DMS53 (cell line): Measurements from ENCODE around the gene TNNC2.
"Not testable (repeated sequence)": the region's sequence is repeated elsewhere in the genome, so short reads cannot be mapped to it uniquely, and the experiment has no call there.

Source experiments
- DNase-seq: peaks from one replicate; lab custom pipeline; 2025; lab: John Stamatoyannopoulos, UW

TNNC2 gene

DNA sequence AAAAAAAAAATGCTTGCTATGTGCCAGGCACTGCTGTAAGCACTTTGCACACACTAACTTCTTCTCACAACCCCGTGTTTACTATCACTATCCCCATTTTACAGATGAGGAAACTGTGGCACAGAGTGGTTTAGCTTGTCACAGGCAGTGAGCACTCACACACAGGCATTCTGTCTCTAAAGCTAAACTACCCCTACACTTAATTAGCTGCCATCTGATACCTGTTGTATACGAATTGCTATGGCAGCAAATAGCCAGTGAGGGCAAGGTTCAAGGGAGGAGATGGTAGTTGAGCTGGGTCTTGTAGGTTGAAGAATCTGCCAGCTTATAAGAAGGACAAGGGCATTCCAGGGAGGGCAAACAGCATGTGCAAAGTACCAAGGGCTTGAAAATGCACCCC, 5.2 kb downstream of the TNNC2 start:
- peak; percentile 42 for DNase-seq

DNA sequence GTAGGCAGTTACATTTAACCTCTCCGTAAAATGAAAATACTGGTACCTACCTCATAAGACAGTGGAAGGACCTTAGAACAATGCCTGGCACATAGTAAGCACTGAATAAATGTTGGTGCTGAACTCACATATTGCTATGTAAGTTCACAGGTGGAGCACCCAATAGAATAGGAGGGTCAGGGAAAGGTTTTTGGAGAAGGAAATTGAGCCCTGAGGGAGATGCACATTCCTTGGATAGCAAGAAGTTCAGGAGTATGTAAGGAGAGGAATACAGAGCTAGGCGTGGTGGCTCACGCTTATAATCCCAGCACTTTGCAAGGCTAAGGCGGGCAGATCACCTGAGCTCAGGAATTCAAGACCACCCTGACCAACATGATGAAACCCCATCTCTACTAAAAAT, 7.6 kb downstream of the TNNC2 start:
- DNase-seq, result no peak

DNA sequence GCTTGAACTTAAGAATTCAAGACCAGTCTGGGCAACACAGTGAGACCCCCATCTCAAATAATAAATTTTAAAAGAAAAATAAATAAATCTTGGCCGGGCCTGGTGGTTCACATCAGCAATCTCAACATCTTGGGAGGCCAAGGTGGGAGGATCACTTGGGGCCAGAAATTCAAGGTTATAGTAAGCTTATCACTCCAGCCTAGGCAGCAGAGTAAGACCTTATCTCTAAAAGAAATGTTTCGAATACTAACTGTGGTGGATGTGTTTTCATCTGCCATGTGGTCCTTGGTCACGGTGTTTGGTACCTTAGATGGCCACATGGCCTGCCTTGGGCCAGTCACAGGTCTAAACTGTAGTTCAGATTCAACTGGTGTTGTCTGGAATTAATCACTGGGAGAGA, 8.9 kb downstream of the TNNC2 start:
- no peak for DNase-seq

DNA sequence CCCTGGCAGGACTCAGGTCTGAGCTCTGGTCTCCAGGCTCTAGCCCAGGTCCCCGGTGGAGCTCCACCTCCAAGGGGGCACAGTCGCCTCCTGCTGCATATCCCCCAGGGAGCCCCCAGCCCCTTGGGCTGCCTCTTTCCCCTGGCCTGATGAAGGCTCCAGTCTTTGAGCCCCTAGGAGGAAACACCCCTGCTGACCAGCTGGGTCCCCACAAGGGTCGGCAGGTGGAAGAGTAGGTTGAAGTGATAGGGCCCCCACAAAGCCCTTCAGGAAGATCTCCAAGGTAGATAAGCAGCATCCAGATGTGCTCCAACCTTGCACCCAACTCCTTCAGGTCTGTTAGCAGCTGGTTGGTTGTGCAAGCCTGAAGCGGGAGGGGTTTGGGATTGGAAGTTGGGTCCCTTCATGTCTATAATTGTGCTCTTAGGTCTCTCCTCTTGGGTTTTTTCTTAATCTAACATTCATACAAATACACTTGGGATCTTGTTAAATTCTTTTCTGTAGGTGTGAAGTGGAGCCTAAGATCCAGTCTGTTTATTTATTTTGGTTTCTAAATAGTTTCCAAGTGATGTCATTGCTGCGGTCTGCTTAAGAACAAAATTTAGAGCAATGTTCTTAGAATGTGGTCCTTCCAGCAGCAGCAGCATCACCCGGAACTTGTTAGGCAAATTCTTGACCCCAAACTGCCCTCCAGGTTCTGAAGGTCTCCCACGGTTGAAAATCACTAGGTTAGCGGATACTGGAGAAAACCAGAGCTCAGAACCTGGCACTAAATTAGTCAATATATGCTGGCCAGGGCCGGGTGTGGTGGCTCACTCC, 9.5 kb downstream of the TNNC2 start:
- DNase-seq, result peak; percentile 26

DNA sequence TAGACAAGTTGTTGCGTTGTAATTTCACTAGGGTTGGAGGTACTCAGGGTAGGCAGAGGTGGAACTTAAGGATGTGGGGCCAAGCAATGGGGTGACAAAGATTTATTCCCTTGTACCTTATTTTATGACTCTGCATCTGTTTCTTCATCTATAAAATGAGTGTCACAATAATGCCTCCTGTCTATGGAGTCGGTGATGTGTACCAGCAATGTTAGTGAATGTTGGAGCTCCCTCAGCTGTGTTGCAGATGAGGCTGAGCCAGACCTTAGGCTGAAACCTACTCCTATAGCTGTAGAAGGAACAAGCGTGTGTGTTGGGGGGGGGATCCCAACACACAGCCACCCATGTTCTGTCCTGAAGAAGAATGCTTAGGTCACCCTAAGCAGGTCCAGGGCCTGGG, 10.2 kb downstream of the TNNC2 start:
- DNase-seq, result no peak

DNA sequence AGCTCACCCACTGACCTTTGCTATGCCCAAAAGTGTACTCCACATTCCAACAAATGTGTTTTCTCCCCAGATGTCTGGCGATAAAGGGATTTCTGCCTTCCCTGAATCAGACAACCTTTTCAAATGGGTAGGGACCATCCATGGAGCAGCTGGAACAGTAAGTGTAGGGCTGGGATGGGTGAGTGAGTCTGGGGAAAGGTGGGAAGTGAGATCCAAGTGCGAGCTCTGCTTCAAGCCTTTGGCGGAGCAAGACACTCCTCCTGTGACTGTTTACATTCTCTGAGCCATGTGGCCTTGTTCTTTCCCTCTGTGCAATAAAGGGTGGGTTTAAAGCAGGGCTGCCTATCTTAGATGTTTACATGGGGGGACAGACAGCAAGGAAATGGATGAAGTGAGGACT, 12.8 kb downstream of the TNNC2 start:
- DNase-seq, result no peak

DNA sequence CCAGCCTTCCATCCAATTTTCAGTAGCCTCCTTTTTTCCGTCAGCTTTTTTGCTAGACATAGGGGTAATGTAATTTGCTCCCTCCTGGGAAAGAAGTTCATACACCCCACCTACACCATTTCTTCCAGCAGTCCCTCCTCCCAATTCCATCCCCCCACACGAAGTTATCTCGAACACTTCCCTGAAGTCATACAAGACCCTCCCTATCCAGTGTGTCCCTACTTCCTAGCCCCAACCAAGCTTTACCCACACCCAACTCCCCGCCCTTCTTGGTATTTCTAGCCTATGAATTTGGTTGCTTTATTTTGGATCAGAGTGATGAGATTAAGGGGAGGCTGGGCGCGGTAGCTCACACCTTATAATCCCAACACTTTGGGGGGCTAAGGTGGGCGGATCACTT, 13.6 kb downstream of the TNNC2 start:
- DNase-seq, result no peak

DNA sequence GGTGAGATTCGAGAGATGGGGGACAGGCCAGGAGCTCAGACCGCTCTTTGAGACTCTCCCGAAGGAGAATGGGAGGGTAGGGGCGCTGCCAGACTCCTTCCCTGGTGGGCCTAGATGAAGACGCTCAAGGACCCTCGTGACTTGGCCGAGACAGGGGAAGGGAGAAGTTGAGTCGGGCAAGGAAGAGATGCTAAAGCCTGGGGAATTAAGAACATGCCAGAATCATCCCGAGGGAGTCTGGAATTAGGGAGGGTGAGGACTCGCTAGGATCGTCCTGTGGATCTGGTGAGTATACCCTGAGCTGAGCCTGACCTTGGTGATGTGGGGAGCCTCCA, 14.1 kb downstream of the TNNC2 start:
- no peak for DNase-seq

DNA sequence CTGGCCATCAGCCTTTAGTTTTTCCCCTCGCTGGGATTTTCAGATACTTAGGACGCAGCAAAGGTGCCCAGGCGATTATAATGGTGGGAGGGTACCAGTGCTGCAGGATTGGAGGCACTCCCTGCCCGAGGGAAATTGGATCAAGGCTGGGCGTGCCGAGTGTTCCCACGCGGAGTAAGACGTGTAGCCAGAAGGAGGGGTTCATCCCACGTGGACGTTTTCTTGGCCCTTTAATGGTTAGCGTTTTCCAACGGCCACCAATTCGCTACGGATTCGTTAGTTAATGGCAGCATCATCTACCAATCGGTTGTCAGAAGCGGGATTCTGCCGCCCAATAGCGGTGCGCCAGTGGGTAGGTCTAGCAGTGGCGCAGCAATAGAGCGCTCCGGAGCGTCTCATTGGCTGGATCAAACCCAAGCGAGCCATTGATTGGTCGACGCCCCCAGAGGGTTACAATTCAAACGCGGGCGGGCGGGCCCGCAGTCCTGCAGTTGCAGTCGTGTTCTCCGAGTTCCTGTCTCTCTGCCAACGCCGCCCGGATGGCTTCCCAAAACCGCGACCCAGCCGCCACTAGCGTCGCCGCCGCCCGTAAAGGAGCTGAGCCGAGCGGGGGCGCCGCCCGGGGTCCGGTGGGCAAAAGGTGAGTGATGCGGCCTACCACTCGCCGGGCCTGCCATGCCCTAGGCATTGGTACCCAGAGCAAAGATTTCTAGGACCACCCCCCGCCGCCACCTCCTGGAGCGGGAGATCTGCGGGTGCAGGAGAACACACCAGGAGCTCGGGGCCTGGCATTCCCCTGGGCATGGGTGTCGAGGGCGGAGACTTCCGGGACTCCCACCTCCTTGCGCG, 14.7 kb downstream of the TNNC2 start, which contains the start of gene UBE2C:
UBE2C (plus strand) TSS at position 488 of the 849 bp plus-strand sequence; CDS start at position 540, 52 bp downstream.
- peak; percentile 100 for DNase-seq

DNA sequence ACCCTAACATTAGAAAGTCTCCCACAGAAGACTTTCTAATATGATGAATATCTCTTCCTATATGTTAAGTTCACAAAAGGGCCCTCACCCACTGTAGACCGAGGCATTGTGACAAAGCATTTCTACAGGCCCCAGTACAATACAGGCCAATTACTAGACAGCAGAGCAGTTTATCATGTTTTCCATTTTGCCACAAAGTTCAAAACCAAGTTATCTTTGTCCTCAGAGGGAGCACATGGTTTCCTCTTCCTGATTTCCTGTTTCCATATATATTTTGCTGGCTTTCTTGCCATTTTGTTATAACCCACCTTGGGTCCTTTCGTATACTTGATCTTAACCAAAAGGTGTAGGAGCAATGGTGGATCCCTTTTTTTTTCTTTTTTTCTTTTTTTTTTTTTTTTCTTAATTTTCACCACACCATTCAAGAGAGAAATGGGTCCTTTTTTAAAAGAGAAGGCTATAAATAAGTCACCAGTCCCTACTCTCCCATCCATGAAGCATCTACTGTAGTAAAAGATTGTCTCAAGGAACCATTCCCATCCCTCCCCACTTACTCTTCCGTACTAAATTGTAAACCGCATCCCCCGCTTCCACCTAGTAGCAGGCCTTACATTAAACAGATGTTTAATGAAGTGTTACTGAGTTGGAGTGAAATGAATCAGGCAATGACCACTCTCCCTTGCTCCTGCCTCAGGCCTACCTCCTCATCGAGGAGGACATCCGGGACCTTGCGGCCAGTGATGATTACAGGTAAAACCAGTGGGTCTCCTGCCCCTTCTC, 16.7 kb downstream of the TNNC2 start:
- no peak for DNase-seq

DNA sequence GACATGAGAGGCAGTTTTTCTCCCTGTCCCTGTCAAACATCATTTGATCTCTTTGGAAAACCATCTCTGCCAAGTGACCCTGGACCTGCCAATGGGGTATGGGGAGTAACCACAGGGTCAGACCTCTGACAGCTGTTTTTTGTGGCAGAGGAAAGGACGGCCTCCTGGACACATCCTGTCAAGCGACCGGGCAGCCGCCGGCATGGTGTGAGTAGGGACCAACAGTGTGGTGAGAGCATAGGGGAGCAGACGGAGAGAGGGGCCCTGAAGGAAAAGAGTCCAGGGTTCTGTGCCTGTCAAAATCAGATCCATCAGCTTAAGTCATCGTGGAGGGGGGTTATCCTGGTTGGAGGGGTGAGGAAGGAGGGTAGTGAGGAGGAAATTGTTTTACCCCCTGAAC, 25.3 kb downstream of the TNNC2 start:
- DNase-seq, result no peak

DNA sequence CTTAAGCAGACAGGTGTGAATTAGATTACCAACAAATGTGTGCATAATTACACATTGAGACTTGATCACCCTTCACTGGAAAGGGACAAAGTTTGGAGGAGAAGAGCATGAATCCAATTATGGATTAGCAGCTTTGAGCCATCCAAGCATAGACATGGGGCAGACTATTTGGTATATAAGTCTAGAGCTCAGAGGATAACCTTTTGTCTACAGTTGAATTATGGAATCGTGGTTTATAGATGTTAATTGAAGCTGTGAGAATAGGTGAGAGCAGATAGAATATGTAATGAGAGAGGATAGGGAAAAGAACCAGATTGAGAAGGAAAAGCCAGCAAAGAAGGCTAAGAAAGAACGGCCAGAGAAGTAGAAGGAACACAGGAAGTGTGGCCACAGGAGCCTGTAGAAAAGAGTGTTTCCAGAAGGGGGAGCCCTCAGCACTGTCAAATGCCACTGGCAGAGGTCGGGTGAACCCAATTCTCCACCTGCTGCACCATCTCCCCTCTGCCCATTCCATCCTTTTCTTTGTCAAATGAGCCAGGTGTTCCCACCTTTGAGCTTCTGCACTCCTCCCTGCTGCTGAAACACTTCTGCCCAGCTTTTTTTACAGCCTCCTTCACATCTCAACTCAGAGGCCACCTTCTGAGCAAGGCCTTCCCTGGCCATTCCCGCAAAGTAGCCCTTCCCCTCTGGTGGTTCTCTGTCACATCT, 28.0 kb downstream of the TNNC2 start:
- DNase-seq, result peak; percentile 85

DNA sequence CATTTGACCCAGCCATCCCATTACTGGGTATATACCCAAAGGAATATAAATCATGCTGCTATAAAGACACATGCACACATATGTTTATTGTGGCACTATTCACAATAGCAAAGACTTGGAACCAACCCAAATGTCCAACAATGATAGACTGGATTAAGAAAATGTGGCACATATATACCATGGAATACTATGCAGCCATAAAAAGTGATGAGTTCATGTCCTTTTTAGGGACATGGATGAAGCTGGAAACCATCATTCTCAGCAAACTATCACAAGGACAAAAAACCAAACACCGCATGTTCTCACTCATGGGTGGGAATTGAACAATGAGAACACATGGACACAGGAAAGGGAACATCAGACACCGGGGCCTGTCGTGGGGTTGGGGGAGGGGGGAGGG, 29.2 kb downstream of the TNNC2 start:
- not testable (repeated sequence) for DNase-seq

DNA sequence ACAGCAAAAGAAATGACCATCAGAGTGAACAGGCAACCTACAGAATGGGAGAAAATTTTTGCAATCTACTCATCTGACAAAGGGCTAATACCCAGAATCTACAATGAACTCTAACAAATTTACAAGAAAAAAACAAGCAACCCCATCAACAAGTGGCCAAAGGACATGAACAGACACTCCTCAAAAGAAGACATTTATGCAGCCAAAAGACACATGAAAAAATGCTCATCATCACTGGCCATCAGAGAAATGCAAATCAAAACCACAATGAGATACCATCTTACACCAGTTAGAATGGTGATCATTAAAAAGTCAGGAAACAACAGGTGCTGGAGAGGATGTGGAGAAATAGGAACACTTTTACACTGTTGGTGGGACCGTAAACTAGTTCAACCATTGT, 29.6 kb downstream of the TNNC2 start:
- DNase-seq, result not testable (repeated sequence)

DNA sequence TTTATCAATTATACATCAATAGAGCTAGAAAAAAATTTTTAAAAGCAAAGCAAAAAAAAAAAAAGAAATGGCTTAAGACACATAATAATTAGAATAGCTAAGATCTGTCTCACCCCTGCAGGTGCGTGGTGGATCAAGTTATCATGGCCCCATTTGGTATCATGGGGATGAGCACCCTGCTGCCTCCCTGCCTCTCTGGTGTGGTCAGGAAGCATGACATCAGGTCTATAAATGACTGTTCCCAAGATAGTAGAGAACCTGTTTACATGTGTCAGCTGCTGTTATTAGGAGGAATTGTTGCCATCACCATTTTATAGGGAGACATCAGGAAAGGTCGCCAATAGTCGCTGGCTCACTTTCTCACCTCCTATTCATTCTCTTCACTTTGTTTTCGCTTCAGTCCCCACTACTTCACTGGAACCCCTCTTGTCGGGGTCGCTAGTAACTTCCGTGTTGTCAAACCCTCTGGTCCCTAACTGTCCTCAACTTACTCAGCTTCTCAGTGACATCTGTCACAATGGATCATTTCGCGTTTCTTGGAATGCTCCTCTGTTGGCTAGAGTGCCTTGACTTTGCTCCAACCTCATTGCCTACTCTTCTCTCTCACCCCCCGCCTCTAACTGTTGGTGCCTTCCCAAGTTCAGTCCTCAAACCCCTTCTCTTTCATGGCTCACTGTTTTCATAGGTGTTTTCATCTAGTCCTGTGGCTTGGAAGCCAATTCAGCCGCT, 30.6 kb downstream of the TNNC2 start:
- DNase-seq, result no peak

DNA sequence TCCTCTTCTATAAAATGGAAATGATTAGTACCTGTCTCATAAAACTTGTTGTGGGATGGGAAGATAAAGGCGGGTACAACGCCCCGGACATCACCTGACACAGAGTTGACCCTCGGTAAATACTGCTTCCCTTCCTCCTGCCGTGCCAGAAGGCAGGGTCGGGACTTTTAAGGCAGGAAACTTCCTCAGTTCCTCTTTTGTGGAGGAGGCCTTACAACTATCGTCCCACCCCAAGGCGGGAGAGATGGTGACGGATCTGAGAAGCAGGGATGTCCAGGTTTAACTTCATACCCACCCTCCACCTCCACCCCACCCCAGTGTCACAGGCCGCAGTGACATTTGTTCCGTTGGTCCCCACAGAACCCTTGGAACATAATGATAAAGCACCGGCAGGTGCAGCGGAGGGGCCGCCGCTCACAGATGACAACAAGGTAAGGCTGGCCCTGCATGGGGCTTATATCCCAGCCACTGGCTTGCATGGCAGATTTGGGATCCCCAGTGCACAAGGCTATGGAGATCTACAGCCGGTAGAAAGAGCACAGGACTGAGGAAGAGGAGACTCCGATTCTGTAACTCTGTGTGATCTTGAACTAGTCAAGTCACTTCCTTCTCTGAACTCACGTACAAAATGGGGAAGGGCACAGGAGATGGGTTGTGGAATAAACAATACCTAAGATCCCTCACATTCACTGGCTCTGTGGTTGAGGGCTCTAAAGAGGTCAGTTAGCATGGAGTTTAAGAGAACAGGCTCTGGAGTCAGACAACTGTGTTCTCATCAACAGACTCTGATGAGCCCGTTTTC, 34.6 kb downstream of the TNNC2 start:
- DNase-seq, result peak; percentile 52

DNA sequence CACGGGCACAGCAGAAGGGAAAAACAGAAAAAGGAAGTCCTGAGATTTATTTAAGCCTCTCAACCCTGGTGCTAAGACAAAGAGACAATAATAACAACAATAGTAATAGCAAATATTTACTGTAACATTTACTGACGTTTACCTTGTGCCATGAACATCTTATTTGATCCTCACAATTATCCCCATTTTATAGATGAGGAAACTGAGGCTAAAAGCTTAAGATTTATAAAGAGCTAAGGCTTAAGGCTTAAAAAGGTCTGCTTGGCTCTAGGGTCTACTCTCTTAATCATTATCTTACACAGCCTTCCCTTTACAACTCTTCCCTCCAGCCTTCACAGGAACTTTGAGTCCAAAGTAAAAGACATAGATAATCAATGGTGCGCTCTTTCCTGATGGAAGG, 38.8 kb downstream of the TNNC2 start:
- DNase-seq, result no peak

DNA sequence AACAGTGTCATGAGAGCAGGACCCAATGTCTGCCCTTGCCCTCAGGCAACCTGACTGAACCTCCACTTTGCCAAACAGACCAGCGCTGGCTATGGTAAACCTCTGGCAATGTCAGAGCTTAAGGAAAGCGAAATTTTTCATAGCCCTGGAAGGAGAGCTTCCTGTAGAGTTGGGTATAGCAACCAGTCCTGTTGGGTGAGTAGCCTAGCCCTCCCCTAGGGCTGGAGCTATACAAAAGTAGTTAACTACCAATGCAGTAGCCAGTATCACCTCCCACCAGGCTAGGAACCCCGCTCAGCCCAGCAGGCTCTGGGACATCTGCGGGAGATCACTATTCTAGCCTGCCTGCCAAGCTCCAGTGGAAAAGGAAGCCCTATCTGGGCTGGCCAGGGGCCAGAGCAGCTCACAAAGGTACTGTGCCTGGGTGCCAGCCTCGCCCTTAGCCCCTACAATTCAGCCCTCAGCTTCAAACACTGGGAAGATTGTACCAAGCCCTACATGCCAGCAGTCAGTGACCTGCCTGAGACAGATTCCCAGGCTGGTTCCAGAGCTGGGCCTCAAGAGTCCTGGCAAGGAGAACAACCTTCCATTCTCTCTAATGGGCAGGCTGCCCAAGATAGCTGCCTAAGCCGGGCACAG, 43.3 kb downstream of the TNNC2 start:
- no peak for DNase-seq

DNA sequence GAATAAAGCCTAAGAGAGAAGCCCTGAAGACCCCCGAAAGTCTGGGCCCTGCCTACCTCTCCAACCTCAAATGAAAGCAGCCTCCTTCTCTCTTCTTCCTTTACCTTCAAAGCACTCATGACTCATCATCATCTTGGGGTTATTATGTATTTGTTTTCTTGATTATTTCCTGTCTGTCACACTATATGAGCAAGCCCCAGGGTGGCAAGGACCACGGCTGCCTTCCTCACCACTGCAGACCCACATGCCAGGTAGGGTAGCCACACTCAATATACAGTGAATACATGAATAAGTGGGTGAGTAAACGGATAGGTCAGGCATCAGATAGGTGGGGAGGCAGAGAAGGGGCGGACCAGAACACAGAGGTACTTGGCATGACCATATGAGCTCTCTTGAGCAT, 44.2 kb downstream of the TNNC2 start:
- peak; percentile 68 for DNase-seq

DNA sequence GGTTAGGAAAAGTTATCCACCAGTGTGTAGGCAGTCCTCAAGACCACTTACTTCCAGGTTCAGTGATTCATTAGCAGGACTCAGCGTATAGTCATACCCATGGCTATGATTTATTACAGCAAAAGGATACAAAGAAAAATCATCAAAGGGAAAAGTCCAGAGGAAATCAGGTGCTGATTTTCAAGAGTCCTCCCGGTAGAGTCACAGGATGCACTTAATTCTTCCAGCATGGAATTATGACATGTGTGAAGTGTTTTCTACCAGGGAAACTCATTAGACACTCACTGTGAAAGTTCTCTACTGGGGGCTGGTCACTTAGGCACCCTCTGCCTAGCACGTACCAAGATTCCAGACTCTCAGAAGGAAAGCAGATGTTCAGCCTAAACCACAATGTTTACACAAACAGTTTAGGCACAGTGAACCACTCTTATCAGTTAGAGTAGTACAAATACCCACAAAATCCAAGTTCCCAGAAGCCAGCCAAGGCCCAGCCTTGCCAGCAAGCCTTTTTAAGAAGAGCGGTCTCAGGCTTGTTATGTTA, 45.7 kb downstream of the TNNC2 start:
- DNase-seq, result peak; percentile 68
